Epithelial cell of proximal tubule (primary cell): ENCODE measurements around the gene SPRY4. TPM values are rescaled to one million over a fixed set of nuclear protein-coding genes. Genes with fewer than 3 reads are reported as not detected.

Experiments
- DNase-seq: peaks from one replicate; pipeline ENCODE4 v3.0.0-alpha.2; 2011; ENCODE audit warnings: low read depth
- H3K4me3 ChIP-seq: 2 replicates; pipeline ENCODE4 v1.5.1; 2011; ENCODE audit warnings: low read depth, mild to moderate bottlenecking, low read length
- CTCF ChIP-seq: conservative IDR thresholded peaks from 2 replicates; pipeline ENCODE4 v1.5.1; 2012; ENCODE audit warnings: low read depth, mild to moderate bottlenecking, low read length
- total RNA-seq: library from RNA; depleted of rRNA; stranded (reverse); fragments of >200 nt; gene quantifications from 2 replicates; pipeline ENCODE4 v1.2.3, GENCODE V29; 2015

Gene SPRY4
- total RNA-seq, 1 donor from 2014 or later = 19.9 TPM

GRCh38 chr5:142319560-142320429 is 5.0 kb downstream of the SPRY4 start:
- no peak for DNase-seq
- H3K4me3 ChIP-seq = peak overlapping the region; percentile 7
- no peak for TF ChIP-seq CTCF

GRCh38 chr5:142319105-142319504 is 5.7 kb downstream of the SPRY4 start:
- no peak for TF ChIP-seq CTCF
- no peak overlapping the region for H3K4me3 ChIP-seq
- DNase-seq = no peak

GRCh38 chr5:142317753-142318152 is 7.1 kb downstream of the SPRY4 start:
- no peak for DNase-seq
- peak; percentile 26 for TF ChIP-seq CTCF
- no peak overlapping the region for H3K4me3 ChIP-seq

- no peak for DNase-seq
- no peak for TF ChIP-seq CTCF
- H3K4me3 ChIP-seq = no peak overlapping the region
Observed at GRCh38 chr5:142317173-142317572, 7.6 kb downstream of the SPRY4 start.

GRCh38 chr5:142316681-142317080 is 8.1 kb downstream of the SPRY4 start:
- DNase-seq = no peak
- no peak for TF ChIP-seq CTCF
- no peak overlapping the region for H3K4me3 ChIP-seq

GRCh38 chr5:142316051-142316450 is 8.8 kb downstream of the SPRY4 start:
- no peak for DNase-seq
- TF ChIP-seq CTCF = no peak
- no peak overlapping the region for H3K4me3 ChIP-seq
